GM12878 (cell line): Measurements from ENCODE around the gene LRRC51. TPM values are rescaled to one million over a fixed set of nuclear protein-coding genes. Genes with fewer than 3 reads are reported as not detected.
A peak's percentile ranks its signal among the peaks of the same experiment; 100 is the strongest.

Experiments used
- BCL11A ChIP-seq: IDR thresholded peaks from 2 replicates; pipeline ENCODE4 v1.6.1; 2011; ENCODE audit warnings: low read depth, low read length
- BCL3 ChIP-seq: IDR thresholded peaks from 2 replicates; pipeline ENCODE4 v1.6.1; 2011; ENCODE audit warnings: borderline replicate concordance, low read depth, mild to moderate bottlenecking, moderate library complexity, low read length; ENCODE audit not compliant: insufficient read depth, poor library complexity, severe bottlenecking
- BHLHE40 ChIP-seq, 2 experiments: fragments of 450-650 bp in 1 of 2; IDR thresholded peaks; 2 replicates each; pipeline ENCODE4 v1.6.1; 2011 to 2017; ENCODE audit warnings: low read depth in 2 of 2, borderline replicate concordance in 1 of 2, improper control_type of control experiment in 1 of 2, low read length in 1 of 2, mild to moderate bottlenecking in 1 of 2
- CEBPB ChIP-seq, 2 experiments: fragments of 150-350 bp in 1 of 2; IDR thresholded peaks; 2 replicates each; pipeline ENCODE4 v1.6.1; 2012 to 2014; ENCODE audit warnings: low read depth in 2 of 2, low read length in 2 of 2, borderline replicate concordance in 1 of 2, inconsistent platforms in 1 of 2
- FOXK2 ChIP-seq: fragments of 450-650 bp; IDR thresholded peaks from 2 replicates; pipeline ENCODE4 v1.6.1; 2017; ENCODE audit warnings: mild to moderate bottlenecking, moderate library complexity
- HDGF ChIP-seq: fragments of 450-650 bp; IDR thresholded peaks from 2 replicates; pipeline ENCODE4 v1.6.1; 2016; ENCODE audit warnings: antibody characterized with exemption
- KLF5 ChIP-seq: fragments of 450-650 bp; IDR thresholded peaks from 2 replicates; pipeline ENCODE4 v1.6.1; 2014; ENCODE audit warnings: mild to moderate bottlenecking; ENCODE audit not compliant: partially characterized antibody
- MTA3 ChIP-seq: IDR thresholded peaks from 2 replicates; pipeline ENCODE4 v1.6.1; 2012; ENCODE audit warnings: low read length, inconsistent platforms, borderline replicate concordance
- NFYB ChIP-seq: IDR thresholded peaks from 2 replicates; pipeline ENCODE4 v1.6.1; 2011; ENCODE audit warnings: low read depth, mild to moderate bottlenecking, low read length, improper control_type of control experiment, moderate library complexity; ENCODE audit not compliant: insufficient read depth
- PAX5 ChIP-seq: IDR thresholded peaks from 2 replicates; pipeline ENCODE4 v1.6.1; 2011; ENCODE audit warnings: low read depth, low read length, borderline replicate concordance
- RAD51 ChIP-seq: fragments of 450-650 bp; IDR thresholded peaks from 2 replicates; pipeline ENCODE4 v1.6.1; 2016; ENCODE audit warnings: moderate library complexity, mild to moderate bottlenecking, inconsistent platforms
- RCOR1 ChIP-seq: conservative IDR thresholded peaks from 2 replicates; pipeline ENCODE4 v1.6.1; 2012; ENCODE audit warnings: low read depth, low read length, improper control_type of control experiment
- SMAD1 ChIP-seq: fragments of 450-650 bp; IDR thresholded peaks from 2 replicates; pipeline ENCODE4 v1.6.1; 2018; ENCODE audit warnings: mild to moderate bottlenecking, low read depth; ENCODE audit not compliant: partially characterized antibody
- SMAD5 ChIP-seq: IDR thresholded peaks from 2 replicates; pipeline ENCODE4 v1.6.1; 2016; ENCODE audit warnings: antibody characterized with exemption, low read depth
- SMARCA5 ChIP-seq: fragments of 450-650 bp; IDR thresholded peaks from 2 replicates; pipeline ENCODE4 v1.6.1; 2017; ENCODE audit warnings: mild to moderate bottlenecking
- STAT1 ChIP-seq: fragments of 450-650 bp; conservative IDR thresholded peaks from 2 replicates; pipeline ENCODE4 v1.6.1; 2014; ENCODE audit warnings: antibody characterized with exemption, mild to moderate bottlenecking
- STAT3 ChIP-seq: IDR thresholded peaks from 2 replicates; pipeline ENCODE4 v1.6.1; 2011; ENCODE audit warnings: low read depth, low read length, improper control_type of control experiment
- TAF1 ChIP-seq: IDR thresholded peaks from 2 replicates; pipeline ENCODE4 v1.6.1; 2011; ENCODE audit warnings: mild to moderate bottlenecking, low read depth, low read length, borderline replicate concordance
- TARDBP ChIP-seq: IDR thresholded peaks from 2 replicates; pipeline ENCODE4 v1.6.1; 2016; ENCODE audit warnings: borderline replicate concordance
- TBL1XR1 ChIP-seq: IDR thresholded peaks from 2 replicates; pipeline ENCODE4 v1.6.1; 2012; ENCODE audit warnings: low read depth, low read length, improper control_type of control experiment
- TCF7 ChIP-seq: IDR thresholded peaks from 2 replicates; pipeline ENCODE4 v1.6.1; 2014; ENCODE audit warnings: antibody characterized with exemption, borderline replicate concordance
- USF1 ChIP-seq: IDR thresholded peaks from 2 replicates; pipeline ENCODE4 v1.6.1; 2011; ENCODE audit warnings: borderline replicate concordance, low read depth, mild to moderate bottlenecking, moderate library complexity, mixed read lengths, low read length; ENCODE audit not compliant: insufficient read depth; ENCODE audit errors: extremely low read length
- ZZZ3 ChIP-seq: IDR thresholded peaks from 2 replicates; pipeline ENCODE4 v1.6.1; 2011; ENCODE audit warnings: low read depth; ENCODE audit not compliant: control insufficient read depth, insufficient read length
- polyA plus RNA-seq, 11 experiments: library from polyadenylated mRNA; depleted of rRNA in 4 of 11; unstranded in 6 of 11; stranded (reverse) in 5 of 11; fragments of >200 nt; fragmentation: Nextera tagmentation in 4 of 11; fragmentation: Illumina TruSeq in 1 of 11; extraction: Ambion mirVana in 4 of 11; extraction: Trizol in 1 of 11; gene quantifications; 1 replicate in 1 of 11; 2 replicates in 10 of 11; pipeline versions ENCODE4 v1.2.1 to v1.2.3, GENCODE V29; 2011 to 2016; ENCODE audit warnings: inconsistent platforms in 2 of 11, missing spikeins in 2 of 11, low read depth in 1 of 11
- total RNA-seq, 4 experiments: library from RNA; depleted of rRNA in 3 of 4; stranded (reverse); fragments of >200 nt in 3 of 4; fragmentation: Illumina TruSeq in 1 of 4; extraction: Trizol in 1 of 4; gene quantifications; 2 replicates each; pipeline versions ENCODE4 v1.2.1 to v1.2.3, GENCODE V29; 2013 to 2021
- TF ChIP-seq, protein P1 (sequence below): fragments of 450-650 bp; IDR thresholded peaks from 2 replicates; pipeline ENCODE4 v1.6.1; 2018; ENCODE audit warnings: borderline replicate concordance, mild to moderate bottlenecking; ENCODE audit not compliant: partially characterized antibody
- TF ChIP-seq, protein P2 (sequence below): fragments of 450-650 bp; IDR thresholded peaks from 2 replicates; pipeline ENCODE4 v1.6.1; 2014; ENCODE audit warnings: mild to moderate bottlenecking

Gene LRRC51
- total and polyA plus RNA-seq, 10 of the 15 experiments (the other 5 are each of a cell fraction or from before 2014, with no cell fraction given) = 2.6 to 8.6 (median 5.4) TPM

DNA sequence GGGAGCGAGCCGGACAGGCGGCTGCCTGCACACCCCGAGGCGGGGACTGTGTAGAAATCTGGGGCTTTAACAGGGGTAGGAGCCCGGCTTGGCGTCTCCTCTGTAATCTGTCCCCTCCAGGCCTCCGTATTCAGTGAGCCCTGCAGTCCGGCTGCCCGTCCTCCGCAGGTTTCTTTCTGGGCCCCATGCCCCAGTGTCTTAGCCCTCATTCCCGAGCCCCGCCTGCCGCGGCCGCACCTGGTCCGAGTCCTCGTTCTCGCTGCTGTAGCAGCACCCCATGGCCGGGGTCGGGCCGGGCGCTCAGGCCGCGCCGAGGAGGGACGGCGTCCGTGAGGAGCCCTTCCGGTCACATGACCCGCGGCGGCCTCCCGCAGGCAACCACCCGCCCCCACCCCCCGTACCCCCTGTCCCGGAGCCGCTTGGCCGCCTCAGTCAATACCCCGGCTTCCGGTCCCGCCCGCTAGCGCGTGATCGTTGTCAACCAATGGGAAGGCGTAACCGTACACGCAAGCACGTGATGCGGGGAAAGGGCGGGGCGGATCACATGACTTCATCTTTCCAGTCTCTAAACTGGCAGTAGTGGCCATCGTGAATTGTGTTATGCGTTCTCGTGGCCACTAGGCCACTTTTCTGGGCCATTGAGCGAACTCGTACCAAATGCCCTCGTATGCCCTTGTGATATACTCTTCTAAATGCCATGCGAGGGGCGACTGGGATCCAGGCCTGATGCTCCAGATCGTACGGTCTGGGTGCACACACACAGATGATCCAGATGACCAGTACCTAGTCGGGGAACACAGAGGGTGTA lies 22.5 kb downstream of the LRRC51 start, which contains the start of gene LAMTOR1 (continued):
- TF ChIP-seq RCOR1 (0 out of 2 replicates have a peak, but pooled peaks have one; percentile 12), TARDBP (peak; percentile 68; the same call in 1 of the 2 replicates), TBL1XR1 (peak; percentile 8; the same call in 1 of the 2 replicates), USF1 (peak; percentile 95), KLF5 (peak; percentile 64), TCF7 (no peak), STAT1 (no peak), FOXK2 (no peak), MTA3 (no peak), RAD51 (peak; percentile 99), PAX5 (peak; percentile 76; the same call in 1 of the 2 replicates), NFYB (peak; percentile 62; the same call in 1 of the 2 replicates), BCL11A (no peak), ZZZ3 (no peak), BCL3 (peak; percentile 48), TAF1 (peak; percentile 66; the same call in 1 of the 2 replicates), SMAD1 (no peak), SMARCA5 (peak; percentile 9; the same call in 1 of the 2 replicates), STAT3 (no peak), CEBPB (IDR thresholded peaks at IDR 0.05; ENCODE audit: borderline replicate concordance in 1 of 2, low read depth in 2 of 2, low read length in 2 of 2) (no peak), BHLHE40 (IDR thresholded peaks at IDR 0.05; ENCODE audit: borderline replicate concordance in 1 of 2, low read depth in 2 of 2, low read length in 1 of 2) (peak; percentile 98), SMAD5 (no peak), HDGF (no peak)
- TF ChIP-seq, protein P1, sequence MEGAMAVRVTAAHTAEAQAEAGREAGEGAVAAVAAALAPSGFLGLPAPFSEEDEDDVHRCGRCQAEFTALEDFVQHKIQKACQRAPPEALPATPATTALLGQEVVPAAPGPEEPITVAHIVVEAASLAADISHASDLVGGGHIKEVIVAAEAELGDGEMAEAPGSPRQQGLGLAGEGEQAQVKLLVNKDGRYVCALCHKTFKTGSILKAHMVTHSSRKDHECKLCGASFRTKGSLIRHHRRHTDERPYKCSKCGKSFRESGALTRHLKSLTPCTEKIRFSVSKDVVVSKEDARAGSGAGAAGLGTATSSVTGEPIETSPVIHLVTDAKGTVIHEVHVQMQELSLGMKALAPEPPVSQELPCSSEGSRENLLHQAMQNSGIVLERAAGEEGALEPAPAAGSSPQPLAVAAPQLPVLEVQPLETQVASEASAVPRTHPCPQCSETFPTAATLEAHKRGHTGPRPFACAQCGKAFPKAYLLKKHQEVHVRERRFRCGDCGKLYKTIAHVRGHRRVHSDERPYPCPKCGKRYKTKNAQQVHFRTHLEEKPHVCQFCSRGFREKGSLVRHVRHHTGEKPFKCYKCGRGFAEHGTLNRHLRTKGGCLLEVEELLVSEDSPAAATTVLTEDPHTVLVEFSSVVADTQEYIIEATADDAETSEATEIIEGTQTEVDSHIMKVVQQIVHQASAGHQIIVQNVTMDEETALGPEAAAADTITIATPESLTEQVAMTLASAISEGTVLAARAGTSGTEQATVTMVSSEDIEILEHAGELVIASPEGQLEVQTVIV = peak; percentile 21
- TF ChIP-seq, protein P2, sequence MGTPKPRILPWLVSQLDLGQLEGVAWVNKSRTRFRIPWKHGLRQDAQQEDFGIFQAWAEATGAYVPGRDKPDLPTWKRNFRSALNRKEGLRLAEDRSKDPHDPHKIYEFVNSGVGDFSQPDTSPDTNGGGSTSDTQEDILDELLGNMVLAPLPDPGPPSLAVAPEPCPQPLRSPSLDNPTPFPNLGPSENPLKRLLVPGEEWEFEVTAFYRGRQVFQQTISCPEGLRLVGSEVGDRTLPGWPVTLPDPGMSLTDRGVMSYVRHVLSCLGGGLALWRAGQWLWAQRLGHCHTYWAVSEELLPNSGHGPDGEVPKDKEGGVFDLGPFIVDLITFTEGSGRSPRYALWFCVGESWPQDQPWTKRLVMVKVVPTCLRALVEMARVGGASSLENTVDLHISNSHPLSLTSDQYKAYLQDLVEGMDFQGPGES = peak; percentile 58; the same call in 1 of the 2 replicates
